ENCODE data around the gene TLX2. TPM values are rescaled to one million over a fixed set of nuclear protein-coding genes. Genes with fewer than 3 reads are reported as not detected.

TLX2 gene
- total RNA-seq, 2 donors from 2014 or later, result 0.12 to 0.40 TPM

DNA sequence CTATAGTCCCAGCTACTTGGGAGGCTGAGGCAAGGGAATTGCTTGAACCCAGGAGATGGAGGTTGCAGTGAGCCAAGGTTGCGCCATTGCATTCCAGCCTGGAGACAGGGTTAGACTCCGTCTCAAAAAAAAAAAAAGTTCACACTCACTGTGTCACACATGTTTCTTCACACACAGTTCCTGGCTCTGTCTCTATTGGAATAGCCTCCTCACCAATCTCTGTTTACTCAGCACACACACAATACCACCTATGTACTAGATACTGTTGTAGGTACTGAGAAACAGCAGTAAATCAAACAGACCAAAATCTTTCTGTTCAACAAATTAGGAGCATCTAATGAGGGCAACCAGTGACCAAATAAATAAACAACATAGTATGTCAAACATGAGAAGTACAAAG, 28.1 kb upstream of the TLX2 start:
- no peaks in the 10 kb centered on the region for H3K9me3 ChIP-seq
- H3K4me3 ChIP-seq, result no peak overlapping the region
- no peak for DNase-seq
- TF ChIP-seq, protein P1, sequence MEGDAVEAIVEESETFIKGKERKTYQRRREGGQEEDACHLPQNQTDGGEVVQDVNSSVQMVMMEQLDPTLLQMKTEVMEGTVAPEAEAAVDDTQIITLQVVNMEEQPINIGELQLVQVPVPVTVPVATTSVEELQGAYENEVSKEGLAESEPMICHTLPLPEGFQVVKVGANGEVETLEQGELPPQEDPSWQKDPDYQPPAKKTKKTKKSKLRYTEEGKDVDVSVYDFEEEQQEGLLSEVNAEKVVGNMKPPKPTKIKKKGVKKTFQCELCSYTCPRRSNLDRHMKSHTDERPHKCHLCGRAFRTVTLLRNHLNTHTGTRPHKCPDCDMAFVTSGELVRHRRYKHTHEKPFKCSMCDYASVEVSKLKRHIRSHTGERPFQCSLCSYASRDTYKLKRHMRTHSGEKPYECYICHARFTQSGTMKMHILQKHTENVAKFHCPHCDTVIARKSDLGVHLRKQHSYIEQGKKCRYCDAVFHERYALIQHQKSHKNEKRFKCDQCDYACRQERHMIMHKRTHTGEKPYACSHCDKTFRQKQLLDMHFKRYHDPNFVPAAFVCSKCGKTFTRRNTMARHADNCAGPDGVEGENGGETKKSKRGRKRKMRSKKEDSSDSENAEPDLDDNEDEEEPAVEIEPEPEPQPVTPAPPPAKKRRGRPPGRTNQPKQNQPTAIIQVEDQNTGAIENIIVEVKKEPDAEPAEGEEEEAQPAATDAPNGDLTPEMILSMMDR (IDR thresholded peaks at IDR 0.05), result no peak
- peaks cover 7% of the 10 kb centered on the region for H3K4me1 ChIP-seq
- H3K9ac ChIP-seq (ENCODE audit: low read depth in 2 of 2, low read length in 2 of 2), result no peak overlapping the region
- H3K27me3 ChIP-seq, result no peaks in the 10 kb centered on the region
- H3K27ac ChIP-seq, result no peak overlapping the region
- intact Hi-C loops (cut with DNase I), result loop anchor here (10.0 kb wide), 1 partner anchor 389 kb away; no protein-coding TSS in a partner anchor
- no peaks in the 10 kb centered on the region for H3K36me3 ChIP-seq

DNA sequence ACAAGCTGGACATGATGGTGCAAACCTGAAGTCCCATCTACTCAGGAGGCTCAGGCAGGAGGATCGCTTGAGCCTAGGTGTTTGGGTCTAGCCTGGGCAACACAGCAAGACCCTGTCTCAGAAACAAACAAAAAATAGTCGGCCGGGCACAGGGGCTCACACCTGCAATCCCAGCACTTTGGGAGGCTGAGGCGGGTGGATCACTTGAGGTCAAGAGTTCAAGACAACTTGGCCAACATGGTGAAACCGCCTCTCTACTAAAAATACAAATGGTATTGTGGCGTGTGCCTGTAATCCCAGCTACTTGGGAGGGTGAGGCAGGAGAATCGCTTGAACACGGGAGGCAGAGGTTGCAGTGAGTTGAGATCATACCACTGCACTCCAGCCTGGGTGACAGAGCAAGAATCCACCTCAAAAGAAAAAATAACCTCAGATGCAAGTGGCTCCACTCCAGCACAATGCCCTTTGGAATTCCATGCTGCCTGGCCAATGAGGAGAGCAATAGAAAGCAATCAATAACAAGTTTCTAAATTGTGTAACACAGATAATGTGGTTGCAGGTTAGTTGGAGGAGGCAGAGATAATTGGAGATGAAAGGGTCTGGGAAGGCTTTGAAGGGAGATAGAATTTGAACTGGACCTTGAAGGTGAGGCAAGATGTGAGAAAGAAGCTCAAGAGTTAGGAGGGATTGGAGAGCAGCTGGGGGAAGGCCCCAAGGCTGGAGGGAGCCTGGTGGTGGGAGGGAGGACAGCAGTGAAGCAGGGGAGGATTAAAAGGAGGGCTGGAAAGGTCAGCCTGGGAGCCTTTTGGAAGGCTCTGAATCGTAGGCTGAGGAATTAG, 25.4 kb upstream of the TLX2 start:
- Histone ChIP-seq H3K9me3 (no peaks in the 10 kb centered on the region), H3K27ac (no peak overlapping the region), H3K9ac (ENCODE audit: low read depth in 2 of 2, low read length in 2 of 2) (no peak overlapping the region), H3K27me3 (no peaks in the 10 kb centered on the region), H3K4me3 (no peak overlapping the region), H3K4me1 (no peaks in the 10 kb centered on the region), H3K36me3 (no peaks in the 10 kb centered on the region)
- TF ChIP-seq, protein P1 (IDR thresholded peaks at IDR 0.05), result no peak
- intact Hi-C loops (cut with DNase I), result loop anchor here (10.0 kb wide), 1 partner anchor 386 kb away; no protein-coding TSS in a partner anchor
- no peak for DNase-seq

DNA sequence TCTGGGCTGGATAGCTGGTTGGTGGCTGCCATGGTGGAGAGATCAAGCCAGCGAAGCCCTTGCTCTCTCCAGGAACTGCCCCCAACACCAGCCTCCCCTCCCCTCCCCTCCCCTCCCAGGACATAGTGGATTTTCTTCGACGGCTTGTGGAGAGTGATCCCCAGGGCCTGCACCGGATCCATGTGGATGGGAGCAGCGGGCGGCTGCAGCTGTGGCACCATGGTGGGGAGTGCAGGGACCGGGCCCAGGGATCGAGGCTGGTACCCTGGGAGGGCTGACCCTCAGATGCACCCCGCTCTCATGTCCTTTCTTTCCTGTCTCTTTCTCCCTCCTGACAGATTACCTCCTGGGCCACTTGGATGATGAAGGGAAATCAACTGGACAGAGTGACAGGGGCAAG, 24.3 kb upstream of the TLX2 start:
- intact Hi-C loops (cut with DNase I), result loop anchor here (10.0 kb wide), 1 partner anchor 385 kb away; no protein-coding TSS in a partner anchor

DNA sequence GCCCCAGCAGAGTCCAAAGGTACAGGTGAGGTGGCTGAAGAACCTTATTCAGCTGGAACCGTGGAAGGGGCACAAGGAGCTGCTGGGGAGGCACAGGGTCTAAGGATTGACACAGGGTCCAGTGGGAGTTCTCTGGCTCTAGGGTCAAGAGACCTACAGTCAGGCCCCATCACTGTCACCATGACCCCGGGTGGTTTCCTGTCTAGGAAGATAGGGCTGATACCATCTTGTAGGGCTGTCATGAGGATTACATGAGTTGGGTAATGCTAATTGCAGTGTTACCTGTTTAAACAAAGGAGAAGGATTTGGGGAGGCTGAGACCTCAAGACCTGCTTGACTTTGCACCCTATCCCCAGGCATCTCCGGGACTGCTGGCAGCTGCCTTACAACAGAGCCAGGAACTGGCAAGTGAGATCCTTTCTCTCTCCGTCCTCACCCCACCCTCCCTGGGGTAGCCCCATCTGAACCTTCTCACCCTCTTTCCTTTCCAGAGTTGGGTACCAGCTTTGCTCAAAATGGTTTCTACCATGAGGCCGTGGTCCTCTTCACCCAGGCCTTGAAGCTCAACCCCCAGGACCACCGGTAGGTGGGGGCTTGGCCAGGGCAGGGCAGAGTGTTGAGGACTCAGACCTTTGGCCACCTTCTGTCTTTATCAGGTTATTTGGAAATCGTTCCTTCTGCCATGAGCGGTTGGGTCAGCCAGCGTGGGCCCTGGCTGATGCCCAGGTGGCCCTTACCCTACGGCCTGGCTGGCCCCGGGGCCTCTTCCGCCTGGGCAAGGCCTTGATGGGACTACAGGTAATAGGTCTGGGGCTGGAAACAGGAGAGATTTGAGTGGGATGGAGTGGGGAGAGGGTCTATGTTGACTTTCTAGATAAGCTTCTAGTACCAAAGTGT, 22.4 kb upstream of the TLX2 start:
- intact Hi-C loops (cut with DNase I), result no loop called here
- no peaks in the 10 kb centered on the region for H3K9me3 ChIP-seq
- no peak overlapping the region for H3K27ac ChIP-seq
- no peaks in the 10 kb centered on the region for H3K36me3 ChIP-seq
- H3K4me1 ChIP-seq, result no peaks in the 10 kb centered on the region
- DNase-seq, result no peak
- TF ChIP-seq, protein P1 (IDR thresholded peaks at IDR 0.05), result no peak
- no peak overlapping the region for H3K4me3 ChIP-seq
- no peak overlapping the region for H3K9ac ChIP-seq (ENCODE audit: low read depth in 2 of 2, low read length in 2 of 2)
- no peaks in the 10 kb centered on the region for H3K27me3 ChIP-seq

More for the DNA sequence above, 24.3 kb upstream of the TLX2 start:
- no peaks in the 10 kb centered on the region for H3K4me1 ChIP-seq
- H3K9ac ChIP-seq (ENCODE audit: low read depth in 2 of 2, low read length in 2 of 2), result no peak overlapping the region
- TF ChIP-seq, protein P1 (IDR thresholded peaks at IDR 0.05), result no peak
- H3K27me3 ChIP-seq, result no peaks in the 10 kb centered on the region
- no peak overlapping the region for H3K4me3 ChIP-seq
- H3K27ac ChIP-seq, result no peak overlapping the region
- no peaks in the 10 kb centered on the region for H3K36me3 ChIP-seq
- DNase-seq, result no peak
- no peaks in the 10 kb centered on the region for H3K9me3 ChIP-seq

DNA sequence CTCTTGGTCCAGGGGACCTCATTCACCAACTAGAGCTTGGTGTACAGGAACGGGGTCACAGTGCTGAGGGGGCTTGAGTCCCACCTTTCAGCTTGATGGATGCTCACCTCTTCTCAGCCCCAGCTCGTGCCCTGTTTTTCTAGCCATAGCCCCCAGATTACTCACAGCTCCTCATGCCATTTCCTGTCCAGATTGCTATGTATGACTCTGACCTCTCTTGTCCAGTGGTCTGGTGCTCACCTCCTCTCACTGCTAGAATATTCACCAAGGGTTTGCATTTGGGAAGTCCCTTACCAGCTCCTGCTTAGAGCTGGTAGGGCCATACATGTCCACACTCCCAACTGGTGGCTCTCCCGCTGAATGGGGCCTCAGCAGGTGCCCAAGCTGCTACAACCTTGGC, 20.7 kb upstream of the TLX2 start:
- DNase-seq, result no peak
- Histone ChIP-seq H3K27me3 (peaks cover under 1% of the 10 kb centered on the region), H3K4me3 (no peak overlapping the region), H3K9ac (ENCODE audit: low read depth in 2 of 2, low read length in 2 of 2) (no peak overlapping the region), H3K36me3 (no peaks in the 10 kb centered on the region), H3K9me3 (no peaks in the 10 kb centered on the region), H3K4me1 (peaks cover 5% of the 10 kb centered on the region), H3K27ac (no peak overlapping the region)
- TF ChIP-seq, protein P1 (IDR thresholded peaks at IDR 0.05), result no peak
- intact Hi-C loops (cut with DNase I), result no loop called here
